ENCODE data around the gene DEFB110.

GRCh38 chr6:50007819-50008218 is 14.0 kb downstream of the DEFB110 start:
- TF ChIP-seq CTCF (conservative IDR thresholded peaks at IDR 0.05; ENCODE audit: low read depth, low read length) (no peak), EZH2 (IDR thresholded peaks at IDR 0.05; ENCODE audit: borderline replicate concordance, low read depth, low read length, poor library complexity, severe bottlenecking) (no peak)

Measured in A673 (cell line).